Measurements from ENCODE around the gene SLC17A7. TPM values are rescaled to one million over a fixed set of nuclear protein-coding genes. Genes with fewer than 3 reads are reported as not detected.

The SLC17A7 gene
- total RNA-seq, 4 donors from 2014 or later: 0.48 to 6.3 (median 1.0) TPM

GRCh38 chr19:49443366-49444099 lies 2.2 kb upstream of the SLC17A7 start:
- peak; percentile 90 for ATAC-seq (ENCODE audit: low FRiP score)
- TF ChIP-seq CTCF (IDR thresholded peaks at IDR 0.05): peak in 2 of 3 donors; percentile 8 to 47
- DNase-seq (ENCODE audit: low spot score): peak; percentile 84

- DNase-seq (ENCODE audit: low spot score) (peak; percentile 87), ATAC-seq (ENCODE audit: low FRiP score) (peak; percentile 86)
- no peak for TF ChIP-seq CTCF (IDR thresholded peaks at IDR 0.05)
These were observed 1.5 kb upstream of the SLC17A7 start for GRCh38 chr19:49442771-49443365.

GRCh38 chr19:49442354-49442753 lies 1.0 kb upstream of the SLC17A7 start:
- DNase-seq (ENCODE audit: low spot score): no peak
- TF ChIP-seq CTCF (IDR thresholded peaks at IDR 0.05): no peak
- ATAC-seq (ENCODE audit: low FRiP score): peak; percentile 24

- ATAC-seq (ENCODE audit: low FRiP score) (no peak), DNase-seq (ENCODE audit: low spot score) (no peak)
- no peak for TF ChIP-seq CTCF (IDR thresholded peaks at IDR 0.05)
These were observed 628 bp upstream of the SLC17A7 start for GRCh38 chr19:49441960-49442350.

- DNase-seq (ENCODE audit: low spot score) (no peak), ATAC-seq (ENCODE audit: low FRiP score) (no peak)
- TF ChIP-seq CTCF (IDR thresholded peaks at IDR 0.05): no peak
These were observed 703 bp downstream of the SLC17A7 start for GRCh38 chr19:49440439-49441209.

- DNase-seq (ENCODE audit: low spot score) (no peak), ATAC-seq (ENCODE audit: low FRiP score) (no peak)
These were observed 1.5 kb downstream of the SLC17A7 start for GRCh38 chr19:49439836-49440235.

More at GRCh38 chr19:49439836-49440235, 1.5 kb downstream of the SLC17A7 start:
- TF ChIP-seq CTCF (IDR thresholded peaks at IDR 0.05): no peak
